Osteoblast (primary cell): ENCODE results near the gene AJM1. TPM values are rescaled to one million over a fixed set of nuclear protein-coding genes. Genes with fewer than 3 reads are reported as not detected.

Experiments used
- DNase-seq: peaks from one replicate; pipeline ENCODE4 v3.0.0; 2011; ENCODE audit warnings: low spot score, mixed read lengths; ENCODE audit not compliant: insufficient read length; ENCODE audit errors: missing footprints
- H2AFZ ChIP-seq: 2 replicates; pipeline ENCODE4 v1.6.0; 2011; ENCODE audit warnings: mild to moderate bottlenecking, low read length
- H3K27ac ChIP-seq: 2 replicates; pipeline ENCODE4 v1.5.1; 2011; ENCODE audit warnings: mild to moderate bottlenecking, low read depth, low read length, moderate library complexity
- H3K27me3 ChIP-seq: 2 replicates; pipeline ENCODE4 v1.6.0; 2012; ENCODE audit warnings: mild to moderate bottlenecking, control low read depth, inconsistent platforms, low read length, moderate library complexity; ENCODE audit not compliant: insufficient read depth
- H3K36me3 ChIP-seq: 2 replicates; pipeline ENCODE4 v1.5.1; 2011; ENCODE audit warnings: mild to moderate bottlenecking, low read length, control low read depth, moderate library complexity; ENCODE audit not compliant: insufficient read depth
- H3K4me1 ChIP-seq: 2 replicates; pipeline ENCODE4 v1.5.1; 2011; ENCODE audit warnings: mild to moderate bottlenecking, low read length, control low read depth, moderate library complexity; ENCODE audit not compliant: insufficient read depth
- H3K4me2 ChIP-seq: 2 replicates; pipeline ENCODE4 v1.6.0; 2011; ENCODE audit warnings: mild to moderate bottlenecking, low read length; ENCODE audit not compliant: insufficient read depth
- H3K4me3 ChIP-seq: fragments of 200-600 bp; sonication (generic); 3 replicates; pipeline ENCODE4 v1.5.1; 2012; ENCODE audit warnings: mild to moderate bottlenecking, low read length, inconsistent platforms; ENCODE audit not compliant: insufficient read depth
- H3K79me2 ChIP-seq: 2 replicates; pipeline ENCODE4 v1.6.0; 2012; ENCODE audit warnings: mild to moderate bottlenecking, low read length, control low read depth, inconsistent platforms; ENCODE audit not compliant: insufficient read depth
- H3K9me3 ChIP-seq: 2 replicates; pipeline ENCODE4 v1.5.1; 2011; ENCODE audit warnings: low read depth, low read length, control low read depth
- H4K20me1 ChIP-seq: 2 replicates; pipeline ENCODE4 v1.6.0; 2012; ENCODE audit warnings: mild to moderate bottlenecking, low read length, control low read depth; ENCODE audit not compliant: insufficient read depth
- total RNA-seq: library from RNA; depleted of rRNA; stranded (reverse); fragments of >200 nt; gene quantifications from 2 replicates; pipeline ENCODE4 v1.2.3, GENCODE V29; 2012
- TF ChIP-seq, protein P1 (sequence below): IDR thresholded peaks from 2 replicates; pipeline ENCODE4 v1.5.1; 2011; ENCODE audit warnings: mild to moderate bottlenecking, low read depth, low read length, moderate library complexity; ENCODE audit errors: extremely low read depth

Gene AJM1
- total RNA-seq, 1 donor: 1.1 TPM

DNA sequence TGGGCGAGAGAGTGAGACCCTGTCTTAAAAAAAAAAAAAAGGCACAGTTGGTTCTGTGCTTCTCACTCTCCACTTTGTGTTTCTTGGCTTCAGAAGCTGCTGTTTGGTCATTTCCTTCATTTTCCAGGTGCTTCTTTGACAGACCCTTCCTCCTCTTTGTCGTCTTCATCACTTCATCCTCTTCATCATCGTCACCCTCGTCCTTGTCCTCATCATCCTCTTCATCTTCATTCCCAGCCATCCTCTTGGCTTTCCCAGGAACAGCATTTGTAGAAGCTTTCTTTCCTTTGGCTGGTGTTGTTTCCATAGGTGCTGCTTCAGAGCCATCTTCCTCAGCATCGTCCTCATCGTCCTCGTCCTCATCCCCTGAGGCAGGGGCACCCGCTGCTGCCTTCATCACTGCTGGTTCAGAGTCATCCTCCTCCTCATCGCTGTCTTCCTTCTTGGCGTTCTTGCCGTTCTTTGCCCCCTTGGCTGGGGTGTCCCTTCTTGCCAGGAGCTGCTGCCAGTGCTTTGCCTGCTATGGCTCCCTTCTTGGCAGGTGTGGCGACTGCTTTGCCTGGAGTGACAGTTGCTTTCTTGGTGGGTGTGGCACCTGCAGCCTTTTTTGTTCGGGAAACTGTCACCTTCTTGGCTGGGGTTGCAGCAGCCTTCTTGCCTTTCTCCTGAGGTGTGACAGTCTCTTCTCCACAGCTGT lies 27.4 kb upstream of the AJM1 start:
- no peak overlapping the region for H3K27ac ChIP-seq
- H3K27me3 ChIP-seq: no peaks in the 10 kb centered on the region
- no peak overlapping the region for H3K4me3 ChIP-seq
- H4K20me1 ChIP-seq: peaks cover 21% of the 10 kb centered on the region
- H2AFZ ChIP-seq: no peak overlapping the region
- peaks cover 65% of the 10 kb centered on the region for H3K79me2 ChIP-seq
- H3K4me2 ChIP-seq: no peak overlapping the region
- no peaks in the 10 kb centered on the region for H3K9me3 ChIP-seq
- H3K4me1 ChIP-seq: peaks cover 4% of the 10 kb centered on the region
- TF ChIP-seq, protein P1, sequence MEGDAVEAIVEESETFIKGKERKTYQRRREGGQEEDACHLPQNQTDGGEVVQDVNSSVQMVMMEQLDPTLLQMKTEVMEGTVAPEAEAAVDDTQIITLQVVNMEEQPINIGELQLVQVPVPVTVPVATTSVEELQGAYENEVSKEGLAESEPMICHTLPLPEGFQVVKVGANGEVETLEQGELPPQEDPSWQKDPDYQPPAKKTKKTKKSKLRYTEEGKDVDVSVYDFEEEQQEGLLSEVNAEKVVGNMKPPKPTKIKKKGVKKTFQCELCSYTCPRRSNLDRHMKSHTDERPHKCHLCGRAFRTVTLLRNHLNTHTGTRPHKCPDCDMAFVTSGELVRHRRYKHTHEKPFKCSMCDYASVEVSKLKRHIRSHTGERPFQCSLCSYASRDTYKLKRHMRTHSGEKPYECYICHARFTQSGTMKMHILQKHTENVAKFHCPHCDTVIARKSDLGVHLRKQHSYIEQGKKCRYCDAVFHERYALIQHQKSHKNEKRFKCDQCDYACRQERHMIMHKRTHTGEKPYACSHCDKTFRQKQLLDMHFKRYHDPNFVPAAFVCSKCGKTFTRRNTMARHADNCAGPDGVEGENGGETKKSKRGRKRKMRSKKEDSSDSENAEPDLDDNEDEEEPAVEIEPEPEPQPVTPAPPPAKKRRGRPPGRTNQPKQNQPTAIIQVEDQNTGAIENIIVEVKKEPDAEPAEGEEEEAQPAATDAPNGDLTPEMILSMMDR: no peak
- no peak for DNase-seq
- H3K36me3 ChIP-seq: peaks cover 18% of the 10 kb centered on the region

DNA sequence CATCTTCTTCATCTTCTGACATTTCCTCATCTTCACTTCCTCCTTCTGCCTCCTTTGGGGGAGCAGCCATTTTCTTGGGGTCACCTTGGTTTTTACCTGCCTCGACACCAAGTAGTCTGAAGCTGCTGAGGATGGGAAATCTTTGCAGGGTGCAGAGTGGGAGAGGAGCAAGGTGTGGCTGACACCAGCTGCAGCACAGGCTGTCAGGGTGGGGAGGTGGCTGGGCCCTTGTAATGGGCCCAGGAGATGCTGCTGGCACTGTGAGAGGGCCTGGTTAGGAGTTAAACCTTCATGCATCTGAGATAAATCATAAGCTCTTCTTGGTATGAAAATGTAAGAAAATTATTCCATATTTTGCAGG lies 26.9 kb upstream of the AJM1 start:
- no peak overlapping the region for H3K27ac ChIP-seq
- TF ChIP-seq, protein P1: no peak
- H3K36me3 ChIP-seq: peaks cover 14% of the 10 kb centered on the region
- peaks cover 60% of the 10 kb centered on the region for H3K79me2 ChIP-seq
- H3K4me1 ChIP-seq: no peaks in the 10 kb centered on the region
- H4K20me1 ChIP-seq: peaks cover 18% of the 10 kb centered on the region
- H3K27me3 ChIP-seq: no peaks in the 10 kb centered on the region
- no peak for DNase-seq
- H3K4me3 ChIP-seq: no peak overlapping the region
- no peak overlapping the region for H2AFZ ChIP-seq
- no peaks in the 10 kb centered on the region for H3K9me3 ChIP-seq
- no peak overlapping the region for H3K4me2 ChIP-seq

DNA sequence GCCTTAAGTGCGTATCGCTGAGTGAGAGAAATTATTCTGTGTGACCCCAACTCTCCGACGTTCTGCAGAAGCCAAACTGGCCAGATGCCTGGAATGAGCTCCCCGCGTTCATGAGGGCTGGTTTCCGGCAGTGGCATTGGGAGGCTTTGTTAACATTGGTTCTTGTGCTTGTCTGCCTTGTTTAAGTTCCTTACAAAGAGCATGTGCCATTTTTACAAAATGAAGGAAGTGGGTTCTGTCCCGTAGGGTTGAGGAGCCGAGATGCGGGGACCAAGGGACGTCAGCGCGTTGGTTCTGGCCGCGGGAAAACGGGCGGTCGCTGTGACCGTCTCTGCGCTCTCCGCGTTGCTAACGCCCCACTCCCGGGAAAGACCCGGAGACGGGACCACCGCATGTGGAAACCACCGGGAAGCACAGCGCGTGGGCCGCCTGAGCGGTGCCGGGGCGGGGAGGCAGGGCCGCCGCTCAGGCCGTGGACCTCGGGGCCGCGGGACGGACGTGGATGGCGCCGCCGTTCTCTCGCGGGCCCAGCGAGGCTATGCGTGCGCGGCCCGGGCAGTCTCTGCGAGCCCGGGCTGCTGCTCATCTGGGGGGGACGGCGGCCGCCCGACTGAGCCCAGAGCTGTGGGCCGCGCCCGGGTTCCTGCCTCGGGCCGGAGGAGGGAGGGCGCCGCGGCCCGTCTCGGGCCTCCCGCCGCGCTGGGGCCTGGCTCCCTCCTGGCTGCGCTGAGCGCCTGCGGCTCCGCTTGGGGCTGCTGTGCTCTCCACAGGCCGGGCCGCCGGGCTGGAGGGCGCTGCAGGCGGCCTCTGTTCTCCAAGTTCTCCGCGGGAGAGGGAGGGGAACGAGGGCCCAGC lies 21.1 kb upstream of the AJM1 start:
- Histone ChIP-seq H3K27ac (no peak overlapping the region), H3K4me3 (peak overlapping the region; percentile 19), H3K4me2 (peak overlapping the region; percentile 33), H3K4me1 (no peaks in the 10 kb centered on the region), H4K20me1 (peaks cover 22% of the 10 kb centered on the region), H3K9me3 (no peaks in the 10 kb centered on the region), H3K79me2 (peaks cover 25% of the 10 kb centered on the region), H3K27me3 (no peaks in the 10 kb centered on the region), H2AFZ (no peak overlapping the region), H3K36me3 (peaks cover 14% of the 10 kb centered on the region)
- no peak for DNase-seq
- TF ChIP-seq, protein P1: no peak

DNA sequence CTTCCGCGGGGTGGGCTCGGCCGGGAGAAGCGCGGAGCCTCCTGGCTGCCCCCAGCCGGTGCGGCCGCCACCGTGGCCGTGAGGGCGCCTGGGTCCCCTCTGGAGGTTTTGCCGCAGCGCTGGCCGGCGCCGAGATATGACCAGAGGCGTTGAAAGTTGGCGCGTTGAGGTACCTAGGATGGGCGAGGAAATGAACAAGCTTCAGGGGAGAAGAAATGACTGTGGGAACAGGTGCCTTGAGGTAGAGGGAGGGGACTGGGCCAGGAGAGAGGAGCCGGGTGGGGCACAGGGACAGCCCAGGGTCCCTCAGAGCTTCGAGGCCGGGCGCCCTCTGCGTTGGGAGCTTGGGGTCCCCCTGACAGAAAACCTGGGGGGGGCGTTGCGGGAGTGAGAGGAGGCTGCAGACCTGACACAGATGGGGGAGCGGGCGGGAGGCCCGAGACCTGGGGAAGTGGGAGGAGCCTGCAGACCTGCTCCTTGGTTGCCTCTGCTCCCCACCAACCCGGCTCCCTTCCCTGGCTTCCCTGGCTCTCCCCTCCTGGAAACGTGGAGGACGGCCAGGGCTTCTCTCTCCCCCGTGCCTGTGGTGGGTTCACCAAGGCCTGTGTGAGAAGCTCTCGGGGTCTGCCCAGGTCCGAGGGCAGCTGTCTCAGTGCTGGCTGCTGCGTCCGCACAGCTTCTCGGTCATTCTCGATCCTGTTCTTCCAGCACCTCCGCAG lies 20.3 kb upstream of the AJM1 start:
- H3K27me3 ChIP-seq: no peaks in the 10 kb centered on the region
- no peaks in the 10 kb centered on the region for H3K4me1 ChIP-seq
- H3K27ac ChIP-seq: no peak overlapping the region
- H3K9me3 ChIP-seq: no peaks in the 10 kb centered on the region
- peaks cover 14% of the 10 kb centered on the region for H3K36me3 ChIP-seq
- no peak overlapping the region for H3K4me3 ChIP-seq
- no peak overlapping the region for H3K4me2 ChIP-seq
- DNase-seq: peak; percentile 90
- peaks cover 22% of the 10 kb centered on the region for H3K79me2 ChIP-seq
- H4K20me1 ChIP-seq: peaks cover 22% of the 10 kb centered on the region
- TF ChIP-seq, protein P1: no peak
- no peak overlapping the region for H2AFZ ChIP-seq
